Vagina (tissue), 2 donors: ENCODE measurements around the gene CR2. TPM values are rescaled to one million over a fixed set of nuclear protein-coding genes. Genes with fewer than 3 reads are reported as not detected.

Experiments used
- DNase-seq, 2 donors: peaks; one replicate each; pipeline ENCODE4 v3.0.0-alpha.2; 2017; ENCODE audit errors: extremely low spot score in 2 of 2
- H3K27ac ChIP-seq: fragments of 200-600 bp; sonication (generic); one replicate; pipeline ENCODE4 v1.5.1; 2019
- H3K27me3 ChIP-seq: fragments of 200-600 bp; sonication (generic); one replicate; pipeline ENCODE4 v1.5.1; 2019
- H3K36me3 ChIP-seq, 2 donors: fragments of 200-600 bp; sonication (generic); one replicate each; pipeline ENCODE4 v1.5.1; 2017 to 2019
- H3K4me1 ChIP-seq: fragments of 200-600 bp; sonication (generic); one replicate; pipeline ENCODE4 v1.5.1; 2019
- H3K4me3 ChIP-seq, 2 donors: fragments of 200-600 bp; sonication (generic); 1 replicate in 1 of 2; 2 replicates in 1 of 2; pipeline ENCODE4 v1.5.1; 2016 to 2019
- H3K9me3 ChIP-seq: fragments of 200-600 bp; sonication (generic); one replicate; pipeline ENCODE4 v1.5.1; 2019
- POLR2A ChIP-seq, 2 donors: fragments of 450-650 bp; IDR thresholded peaks; one replicate each; pipeline ENCODE4 v1.6.1; 2017; ENCODE audit warnings: antibody characterized with exemption in 2 of 2, mild to moderate bottlenecking in 2 of 2, moderate library complexity in 2 of 2
- POLR2AphosphoS5 ChIP-seq, 2 donors: sonication (generic); formaldehyde crosslinking; IDR thresholded peaks; one replicate each; pipeline ENCODE4 v1.9.0; 2017; ENCODE audit warnings: antibody characterized with exemption in 2 of 2, mild to moderate bottlenecking in 2 of 2, low read depth in 1 of 2; ENCODE audit not compliant: insufficient read depth in 1 of 2
- intact Hi-C: fragments of 100-400 bp; cut with DNase I; formaldehyde crosslinking; loops from one replicate; pipeline ENCODE4 v1.15.1; 2023
- total RNA-seq: library from RNA; depleted of rRNA; stranded (reverse); fragments of >200 nt; gene quantifications from one replicate; pipeline ENCODE4 v1.2.3, GENCODE V29; 2016
- TF ChIP-seq, protein P1 (sequence below), 3 experiments: fragments of 450-650 bp in 2 of 3; fragments of 200-600 bp in 1 of 3; sonication (generic) in 1 of 3; IDR thresholded peaks; one replicate each; pipeline ENCODE4 v1.5.1; 2017 to 2019; ENCODE audit warnings: antibody characterized with exemption in 3 of 3, mild to moderate bottlenecking in 2 of 3, moderate library complexity in 2 of 3

Gene CR2
- total RNA-seq, 1 donor from 2014 or later: not detected

GRCh38 chr1:207470927-207471326 lies 16.8 kb downstream of the CR2 start:
- DNase-seq: no peak
- intact Hi-C loops: no loop called here
- TF ChIP-seq POLR2AphosphoS5 (IDR thresholded peaks at IDR 0.05; ENCODE audit: insufficient read depth in 1 of 2, low read depth in 1 of 2) (no peak), POLR2A (IDR thresholded peaks at IDR 0.05) (no peak)
- TF ChIP-seq, protein P1, sequence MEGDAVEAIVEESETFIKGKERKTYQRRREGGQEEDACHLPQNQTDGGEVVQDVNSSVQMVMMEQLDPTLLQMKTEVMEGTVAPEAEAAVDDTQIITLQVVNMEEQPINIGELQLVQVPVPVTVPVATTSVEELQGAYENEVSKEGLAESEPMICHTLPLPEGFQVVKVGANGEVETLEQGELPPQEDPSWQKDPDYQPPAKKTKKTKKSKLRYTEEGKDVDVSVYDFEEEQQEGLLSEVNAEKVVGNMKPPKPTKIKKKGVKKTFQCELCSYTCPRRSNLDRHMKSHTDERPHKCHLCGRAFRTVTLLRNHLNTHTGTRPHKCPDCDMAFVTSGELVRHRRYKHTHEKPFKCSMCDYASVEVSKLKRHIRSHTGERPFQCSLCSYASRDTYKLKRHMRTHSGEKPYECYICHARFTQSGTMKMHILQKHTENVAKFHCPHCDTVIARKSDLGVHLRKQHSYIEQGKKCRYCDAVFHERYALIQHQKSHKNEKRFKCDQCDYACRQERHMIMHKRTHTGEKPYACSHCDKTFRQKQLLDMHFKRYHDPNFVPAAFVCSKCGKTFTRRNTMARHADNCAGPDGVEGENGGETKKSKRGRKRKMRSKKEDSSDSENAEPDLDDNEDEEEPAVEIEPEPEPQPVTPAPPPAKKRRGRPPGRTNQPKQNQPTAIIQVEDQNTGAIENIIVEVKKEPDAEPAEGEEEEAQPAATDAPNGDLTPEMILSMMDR (IDR thresholded peaks at IDR 0.05): no peak
- H3K27ac ChIP-seq: no peak overlapping the region
- H3K27me3 ChIP-seq: no peaks in the 10 kb centered on the region
- H3K4me3 ChIP-seq: no peak overlapping the region
- no peaks in the 10 kb centered on the region for H3K9me3 ChIP-seq
- no peaks in the 10 kb centered on the region for H3K36me3 ChIP-seq
- no peaks in the 10 kb centered on the region for H3K4me1 ChIP-seq

GRCh38 chr1:207474210-207474609 lies 20.1 kb downstream of the CR2 start:
- Histone ChIP-seq H3K9me3 (no peaks in the 10 kb centered on the region), H3K27ac (no peak overlapping the region), H3K36me3 (no peaks in the 10 kb centered on the region), H3K4me3 (no peak overlapping the region), H3K4me1 (no peaks in the 10 kb centered on the region), H3K27me3 (no peaks in the 10 kb centered on the region)
- DNase-seq: no peak
- intact Hi-C loops: no loop called here
- TF ChIP-seq, protein P1 (IDR thresholded peaks at IDR 0.05): no peak
- no peak for TF ChIP-seq POLR2AphosphoS5 (IDR thresholded peaks at IDR 0.05; ENCODE audit: insufficient read depth in 1 of 2, low read depth in 1 of 2)
- no peak for TF ChIP-seq POLR2A (IDR thresholded peaks at IDR 0.05)

DNA sequence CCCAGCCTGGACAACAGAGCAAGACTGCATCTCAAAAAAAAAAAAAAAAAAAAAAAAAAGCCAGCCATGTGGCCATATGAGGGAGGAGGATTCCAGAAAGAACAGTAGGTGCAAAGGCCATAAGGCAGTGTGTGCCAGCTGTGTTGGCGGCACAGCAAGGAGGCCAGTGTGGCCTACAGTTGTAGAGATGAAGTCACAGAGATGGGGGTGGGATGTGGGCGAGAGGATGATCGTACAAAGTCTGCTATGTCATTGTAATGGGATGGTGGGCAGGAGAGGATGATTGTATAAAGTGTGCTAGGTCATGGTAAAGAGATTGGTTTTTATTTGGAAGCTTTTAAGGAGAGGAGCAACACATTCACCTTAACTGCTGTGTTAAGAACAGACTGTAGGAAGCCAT lies 32.1 kb downstream of the CR2 start:
- Histone ChIP-seq H3K9me3 (no peaks in the 10 kb centered on the region), H3K27ac (no peak overlapping the region), H3K4me1 (no peaks in the 10 kb centered on the region), H3K27me3 (no peaks in the 10 kb centered on the region), H3K4me3 (no peak overlapping the region), H3K36me3 (no peaks in the 10 kb centered on the region)
- no peak for TF ChIP-seq POLR2A (IDR thresholded peaks at IDR 0.05)
- no peak for TF ChIP-seq POLR2AphosphoS5 (IDR thresholded peaks at IDR 0.05; ENCODE audit: insufficient read depth in 1 of 2, low read depth in 1 of 2)
- TF ChIP-seq, protein P1 (IDR thresholded peaks at IDR 0.05): no peak
- intact Hi-C loops: no loop called here
- DNase-seq: no peak

GRCh38 chr1:207487636-207488035 lies 33.5 kb downstream of the CR2 start:
- intact Hi-C loops: no loop called here

GRCh38 chr1:207493212-207493611 lies 39.1 kb downstream of the CR2 start:
- TF ChIP-seq, protein P1 (IDR thresholded peaks at IDR 0.05): no peak
- TF ChIP-seq POLR2AphosphoS5 (IDR thresholded peaks at IDR 0.05; ENCODE audit: insufficient read depth in 1 of 2, low read depth in 1 of 2) (no peak), POLR2A (IDR thresholded peaks at IDR 0.05) (no peak)
- no peak overlapping the region for H3K4me3 ChIP-seq
- H3K9me3 ChIP-seq: no peaks in the 10 kb centered on the region
- H3K4me1 ChIP-seq: peaks cover 9% of the 10 kb centered on the region
- DNase-seq: no peak
- H3K27me3 ChIP-seq: no peaks in the 10 kb centered on the region
- H3K27ac ChIP-seq: no peak overlapping the region
- intact Hi-C loops: no loop called here
- H3K36me3 ChIP-seq: no peaks in the 10 kb centered on the region

More at GRCh38 chr1:207487636-207488035, 33.5 kb downstream of the CR2 start:
- H3K27me3 ChIP-seq: no peaks in the 10 kb centered on the region
- no peaks in the 10 kb centered on the region for H3K36me3 ChIP-seq
- no peak overlapping the region for H3K27ac ChIP-seq
- TF ChIP-seq POLR2A (IDR thresholded peaks at IDR 0.05) (no peak), POLR2AphosphoS5 (IDR thresholded peaks at IDR 0.05; ENCODE audit: insufficient read depth in 1 of 2, low read depth in 1 of 2) (no peak)
- TF ChIP-seq, protein P1 (IDR thresholded peaks at IDR 0.05): no peak
- no peaks in the 10 kb centered on the region for H3K4me1 ChIP-seq
- H3K9me3 ChIP-seq: no peaks in the 10 kb centered on the region
- DNase-seq: no peak
- H3K4me3 ChIP-seq: no peak overlapping the region
